ENCODE measurements around the gene NID1.

The NID1 gene

GRCh38 chr1:236063551-236063918 lies 1.4 kb downstream of the NID1 start:
- no peak for DNase-seq

- no peak for DNase-seq
Measured at GRCh38 chr1:236060286-236060685, 4.6 kb downstream of the NID1 start.

- DNase-seq: no peak
Measured at GRCh38 chr1:236059011-236059410, 5.9 kb downstream of the NID1 start.

- no peak for DNase-seq
Measured at GRCh38 chr1:236058141-236058934, 6.6 kb downstream of the NID1 start.

- no peak for DNase-seq
Measured at GRCh38 chr1:236057546-236057945, 7.3 kb downstream of the NID1 start.

DNA sequence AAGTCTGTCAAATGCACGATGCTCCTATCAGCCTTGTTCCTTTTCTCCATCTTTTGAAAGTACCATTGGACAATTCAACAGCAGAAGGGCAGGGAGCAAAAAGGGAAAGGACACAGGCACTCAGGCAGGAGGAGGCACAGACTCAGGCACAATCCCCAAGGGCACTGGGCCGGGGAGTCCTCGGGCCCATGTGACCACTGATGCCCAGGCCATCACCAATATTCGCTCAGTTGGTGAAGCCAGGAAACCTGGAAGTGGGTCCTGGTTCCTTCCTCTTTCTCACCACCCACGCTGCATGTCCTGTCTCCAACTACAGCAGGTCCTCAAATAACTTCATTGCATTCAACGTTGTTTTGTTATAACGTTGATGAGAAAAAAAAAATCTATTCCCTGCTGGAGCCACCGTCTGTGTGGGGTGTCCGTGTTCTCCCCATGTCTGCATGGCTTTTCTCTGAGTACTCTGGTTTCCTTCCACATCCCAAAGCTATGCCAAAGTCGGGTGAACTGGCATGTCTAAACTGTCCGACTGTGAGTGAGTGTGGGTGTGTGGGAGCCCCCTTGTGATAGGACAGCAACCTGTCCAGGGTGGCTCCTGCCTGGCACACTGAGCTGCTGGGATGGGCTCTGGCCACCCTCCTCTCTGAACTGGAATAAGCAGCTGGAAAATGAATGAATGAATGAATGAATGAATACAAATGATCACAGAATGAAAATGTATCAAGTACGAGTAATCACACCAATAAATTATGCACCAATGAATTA lies 12.5 kb downstream of the NID1 start:
- DNase-seq: no peak

DNA sequence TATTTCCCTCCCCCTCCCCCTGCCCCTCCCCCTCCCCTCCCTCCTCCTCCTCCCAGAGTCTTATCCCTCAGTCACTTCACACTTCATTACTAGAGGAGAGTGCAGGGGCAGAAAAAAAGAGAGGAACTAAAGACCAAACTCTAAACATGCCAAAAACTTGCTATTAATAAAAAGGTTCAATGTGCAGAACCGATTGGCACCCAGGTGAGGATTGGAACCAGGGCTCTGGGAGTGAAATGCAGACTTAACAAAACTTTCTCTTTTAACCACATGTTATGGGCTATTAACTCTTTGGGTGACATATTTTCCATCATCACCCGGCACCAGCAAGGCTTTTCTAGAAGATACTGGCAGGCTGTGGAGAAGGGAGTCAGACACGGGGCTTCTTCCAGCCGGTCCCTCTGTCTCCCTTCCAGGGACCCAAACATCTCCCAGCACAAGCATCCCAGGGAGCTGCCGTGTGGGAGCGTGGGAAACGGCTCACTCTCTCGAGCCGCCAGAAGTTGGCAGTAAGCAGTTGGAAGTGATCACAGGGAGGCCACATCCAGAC lies 13.6 kb downstream of the NID1 start:
- DNase-seq: peak; percentile 22

GRCh38 chr1:236045771-236046170 lies 19.1 kb downstream of the NID1 start:
- no peak for DNase-seq

DNA sequence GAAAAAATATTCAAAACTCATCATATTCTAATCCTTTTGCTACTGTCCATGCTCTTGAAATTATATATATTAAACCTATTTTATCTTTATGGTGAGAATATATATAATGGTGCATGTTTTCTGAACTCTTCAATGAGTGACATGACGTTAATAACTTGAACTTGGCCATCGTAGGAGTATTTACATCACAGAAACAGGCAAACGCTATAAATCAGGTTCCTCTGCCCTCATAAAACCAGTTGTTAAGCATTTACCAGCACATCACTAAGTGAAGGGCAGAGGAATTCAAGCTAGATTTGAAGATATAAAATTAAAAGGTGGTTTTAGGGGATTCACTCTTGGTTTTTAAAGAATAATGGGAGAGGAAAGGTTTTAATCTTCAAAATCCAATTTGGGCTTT lies 20.5 kb downstream of the NID1 start:
- DNase-seq: no peak

DNA sequence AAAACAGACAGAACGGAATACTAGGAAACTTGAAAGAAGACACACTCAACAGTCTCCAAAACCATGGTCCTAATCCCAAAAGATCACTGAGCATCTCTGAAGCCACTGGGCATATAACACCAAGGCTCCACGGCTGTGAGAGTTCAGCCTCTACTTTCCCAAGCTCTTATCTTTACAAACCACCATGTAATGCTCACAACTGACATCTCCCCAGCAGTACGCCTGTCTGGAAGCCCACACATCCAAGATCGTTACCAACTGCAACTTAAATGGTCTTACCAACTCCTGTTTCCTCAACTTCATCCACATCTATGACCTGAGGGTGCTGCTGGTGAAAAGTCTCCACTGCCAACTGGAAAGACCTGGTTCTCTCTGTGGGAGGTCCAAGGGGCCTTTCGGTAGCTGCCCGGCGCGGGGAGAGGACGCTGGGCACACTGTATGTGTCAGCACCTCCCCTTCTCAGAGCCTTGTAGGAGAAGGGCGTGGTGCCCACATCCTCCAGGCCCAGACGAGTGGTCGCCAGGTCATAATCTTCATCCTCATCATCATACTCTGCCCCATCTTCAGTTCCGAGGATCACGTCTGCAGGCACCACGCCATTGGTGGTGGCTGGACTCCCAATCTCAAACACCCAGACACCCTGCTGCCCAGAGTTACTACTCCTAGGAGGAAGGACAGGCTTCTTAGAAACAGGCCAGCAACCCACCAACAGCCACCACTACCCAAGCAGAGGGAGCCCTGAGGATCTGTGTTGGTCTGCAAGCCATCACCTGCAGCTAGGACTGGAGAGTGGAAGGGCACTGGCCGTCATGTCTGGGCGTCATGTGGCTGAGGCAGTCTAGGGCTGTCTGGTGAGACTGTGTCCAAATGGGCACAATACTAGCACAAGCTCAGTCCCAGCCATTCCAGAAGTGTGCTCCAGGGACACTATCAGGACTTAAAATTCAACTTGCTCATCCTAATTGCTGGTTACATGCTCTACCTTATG lies 23.0 kb downstream of the NID1 start:
- no peak for DNase-seq

DNA sequence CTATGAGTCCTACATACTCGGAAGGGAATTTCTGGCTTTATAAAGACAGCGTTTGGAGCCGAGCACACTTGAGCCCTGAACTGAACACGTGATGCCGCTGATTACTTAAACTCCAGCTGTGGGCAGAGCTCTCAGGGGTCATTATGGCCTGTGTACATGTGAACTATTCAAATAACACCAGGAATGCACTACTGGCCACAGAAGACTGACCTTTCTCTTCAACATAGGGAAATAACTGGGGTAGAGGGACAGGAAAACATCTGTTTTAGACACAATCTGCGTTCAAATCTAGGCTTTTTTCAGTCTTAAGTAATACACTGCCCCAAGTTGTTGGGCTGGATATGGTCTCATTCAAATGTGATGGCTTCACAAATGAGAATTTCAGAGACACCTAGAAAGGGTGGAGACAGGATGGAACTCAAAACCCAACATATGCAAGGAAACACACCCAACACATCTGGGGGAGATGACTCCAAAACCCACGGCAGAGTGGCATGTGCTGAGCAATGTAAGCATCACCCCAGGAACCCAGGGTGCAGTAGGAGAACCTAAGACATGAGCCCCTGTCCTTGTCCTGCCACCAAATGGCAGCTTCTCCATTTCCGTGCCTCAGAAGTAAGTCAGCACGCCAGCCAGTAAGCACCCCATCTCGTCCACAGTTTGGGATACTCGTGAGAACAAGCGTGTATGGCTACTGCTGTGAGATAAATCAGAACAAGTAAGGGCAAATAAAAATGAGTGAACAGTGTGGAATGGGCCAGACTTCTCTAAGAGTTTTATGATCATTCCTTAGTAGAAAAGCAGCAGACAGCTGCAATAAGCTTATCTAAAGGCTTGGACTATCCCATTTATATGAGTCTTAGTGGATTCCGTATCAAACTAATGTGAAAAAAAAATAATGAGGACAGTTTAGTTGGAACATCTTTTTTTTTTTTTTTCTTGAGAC lies 24.9 kb downstream of the NID1 start:
- no peak for DNase-seq

DNA sequence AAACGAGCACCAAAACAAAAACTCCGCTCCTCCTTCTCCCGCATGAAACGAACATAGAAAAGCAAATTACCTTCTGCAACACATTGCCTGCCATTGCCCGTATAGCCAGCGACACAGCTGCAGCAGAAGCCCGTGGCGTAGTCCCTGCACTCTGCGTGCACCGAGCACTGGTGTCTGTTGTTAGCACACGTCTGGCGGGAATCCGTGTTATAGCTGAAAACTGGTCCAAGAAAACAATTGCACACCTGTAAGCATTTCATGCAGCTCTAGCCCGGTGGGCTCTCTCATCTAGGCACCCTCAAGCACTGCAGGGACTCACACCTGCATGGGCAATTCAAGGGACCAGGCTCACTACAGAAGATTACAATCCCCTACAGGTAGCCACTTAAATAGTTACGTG lies 26.9 kb downstream of the NID1 start:
- DNase-seq: no peak

- no peak for DNase-seq
Measured at GRCh38 chr1:236035681-236036101, 29.2 kb downstream of the NID1 start.

- no peak for DNase-seq
Measured at GRCh38 chr1:236033336-236033735, 31.6 kb downstream of the NID1 start.

DNA sequence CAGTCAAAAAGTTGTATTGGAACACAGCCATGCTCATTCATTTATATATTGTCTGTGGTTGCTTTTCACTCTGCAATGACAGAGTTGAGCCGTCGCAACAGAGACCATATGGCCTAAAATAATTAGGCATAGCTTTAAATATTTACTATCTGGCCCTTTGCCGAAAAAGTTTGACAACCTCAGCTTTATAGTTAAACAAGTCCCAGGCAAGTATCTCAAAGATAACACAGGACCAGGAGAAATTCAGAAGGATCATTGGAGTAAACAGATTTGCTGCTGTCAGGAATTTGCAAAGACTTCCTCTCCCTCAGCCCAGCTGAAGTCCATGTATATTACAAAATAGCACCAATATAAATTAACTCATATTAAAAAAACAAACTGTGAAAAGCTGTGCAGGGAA lies 34.4 kb downstream of the NID1 start:
- DNase-seq: no peak

DNA sequence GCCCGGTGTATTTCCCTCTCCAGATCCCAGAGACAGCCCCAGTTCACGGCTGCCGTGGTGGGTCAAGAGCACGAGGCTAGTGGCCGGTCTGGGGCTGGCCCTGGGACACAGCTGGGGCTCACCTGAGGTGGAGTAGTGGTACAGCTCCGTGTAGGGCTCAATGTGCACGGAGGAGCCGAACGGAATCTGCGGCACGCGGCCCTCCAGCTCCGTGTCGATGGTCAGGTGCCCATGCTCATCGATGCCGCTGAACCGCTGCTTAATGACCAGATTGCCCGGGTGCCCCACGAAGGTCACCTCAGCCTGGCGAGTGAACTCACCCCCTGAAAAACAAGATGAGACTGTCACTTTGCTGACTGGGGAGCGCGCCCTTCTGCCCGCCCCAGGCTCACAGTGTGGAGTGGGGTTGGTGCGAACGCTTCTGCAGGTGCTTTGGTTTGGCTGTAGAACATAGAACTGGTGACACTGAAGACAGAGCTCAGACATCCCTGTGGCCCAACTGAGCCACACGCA lies 35.4 kb downstream of the NID1 start:
- DNase-seq: no peak

DNA sequence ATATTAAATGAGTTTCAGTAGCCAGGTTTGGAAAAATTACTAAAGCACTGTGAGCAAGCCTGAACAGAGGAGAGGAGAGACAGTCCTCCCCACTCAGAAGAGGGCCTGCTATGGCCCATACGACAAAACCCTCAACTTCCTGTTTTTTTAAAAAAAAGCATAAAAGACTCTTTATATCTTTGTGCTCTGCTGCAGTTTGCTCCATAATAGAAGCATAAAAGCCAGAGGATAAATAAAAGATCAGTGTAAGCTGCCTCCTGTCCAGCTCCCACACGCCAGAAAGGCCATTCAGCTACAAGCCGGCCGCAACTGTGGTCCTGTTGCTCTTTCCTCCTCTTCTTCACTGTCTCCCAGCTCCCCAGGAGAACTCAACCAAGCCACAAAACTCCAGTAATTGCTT lies 37.8 kb downstream of the NID1 start:
- DNase-seq: no peak

GRCh38 chr1:236025836-236026235 lies 39.1 kb downstream of the NID1 start:
- no peak for DNase-seq

DNA sequence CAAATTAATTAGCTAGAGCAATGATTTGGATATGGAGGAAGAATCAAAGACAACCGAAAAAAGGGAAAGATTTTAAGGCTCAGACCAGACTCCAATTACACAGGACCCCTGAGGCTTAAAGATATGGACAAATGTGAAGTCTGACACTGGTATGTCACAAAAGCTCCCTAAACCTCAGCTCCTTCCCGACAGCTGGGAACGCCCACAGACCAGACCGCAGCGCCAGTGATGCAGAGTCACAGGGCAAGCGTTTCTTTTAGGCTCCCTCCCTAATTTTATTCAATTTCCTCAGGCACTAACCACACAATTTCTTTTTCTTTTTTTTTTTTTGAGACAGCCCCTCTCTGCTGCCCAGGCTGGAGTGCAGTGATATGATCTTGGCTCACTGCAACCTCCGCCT lies 40.2 kb downstream of the NID1 start:
- no peak for DNase-seq

DNA sequence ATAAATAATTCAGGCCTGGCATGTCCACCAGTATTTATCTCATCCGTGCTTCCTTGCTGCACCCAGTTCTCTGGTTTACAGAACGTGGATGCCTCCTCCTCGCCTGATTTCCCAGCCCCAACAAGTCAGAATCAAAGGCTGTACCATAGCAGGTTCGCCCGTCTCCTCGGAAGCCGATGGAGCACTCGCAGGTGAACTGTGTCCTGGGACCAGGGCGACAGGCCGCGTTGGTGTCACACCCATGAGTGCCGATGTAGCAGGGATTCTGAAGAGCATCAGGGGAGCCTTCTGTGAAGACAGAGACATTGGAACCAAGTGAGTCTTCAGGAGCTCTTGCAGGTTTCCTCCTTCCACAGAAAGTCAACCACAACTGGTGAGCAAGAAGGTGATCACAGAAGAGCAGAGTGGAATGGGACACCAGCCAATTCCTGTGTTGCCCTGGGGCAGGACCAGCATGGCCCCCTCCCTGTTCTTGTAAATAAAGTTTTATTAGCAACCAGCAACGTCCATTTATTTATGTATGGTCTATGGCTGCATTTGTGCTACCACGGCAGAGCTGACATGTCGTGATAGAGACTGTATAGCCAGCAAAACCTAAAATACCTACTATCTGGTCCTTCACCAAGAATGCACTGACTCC lies 40.8 kb downstream of the NID1 start:
- no peak for DNase-seq
